GM18858 (cell line): ENCODE results near the gene GCSAM.
"Not testable (repeated sequence)": the region's sequence is repeated elsewhere in the genome, so short reads cannot be mapped to it uniquely, and the experiment has no call there.

Experiments used
- ATAC-seq: cut with Tn5 transposase; IDR thresholded peaks from one replicate; pipeline ENCODE4 v1.9.1; 2021; ENCODE audit not compliant: unreplicated experiment

GCSAM gene

GRCh38 chr3:112074616-112075497 is 58.2 kb downstream of the GCSAM start:
- peak; percentile 84 for ATAC-seq

DNA sequence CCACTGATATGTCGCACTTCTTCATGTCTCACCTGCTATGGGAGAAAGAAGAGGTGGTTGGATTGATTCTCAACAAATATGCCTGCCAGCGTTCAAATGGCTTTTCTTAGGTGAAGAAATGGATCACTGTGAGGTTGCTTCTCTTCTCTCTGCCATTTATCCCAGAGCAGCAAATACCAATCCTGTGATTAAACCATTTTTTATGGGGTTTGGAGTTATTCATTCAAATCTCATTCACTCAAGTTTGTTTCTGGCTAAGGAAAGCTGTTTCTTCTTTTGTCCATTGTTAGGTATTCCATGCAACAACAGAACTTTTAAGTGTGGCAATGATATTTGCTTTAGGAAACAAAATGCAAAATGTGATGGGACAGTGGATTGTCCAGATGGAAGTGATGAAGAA is 59.0 kb downstream of the GCSAM start:
- no peak for ATAC-seq

- ATAC-seq, result not testable (repeated sequence)
Observed at GRCh38 chr3:112072387-112073060, 60.5 kb downstream of the GCSAM start.
